OCI-LY3 (cell line): ENCODE measurements around the gene LAPTM5.

ENCODE experiments used
- H2AFZ ChIP-seq: fragments of 200-600, 300-600 bp; shearing (Covaris generic); 2 replicates; pipeline ENCODE4 v1.6.0; 2014; ENCODE audit warnings: antibody characterized with exemption, low read depth, low read length
- H3K27ac ChIP-seq: fragments of 200-600, 300-600 bp; sonication (generic); 2 replicates; pipeline ENCODE4 v1.5.1; 2014; ENCODE audit warnings: mild to moderate bottlenecking, low read length, moderate library complexity, mixed read lengths
- H3K27me3 ChIP-seq: fragments of 200-600, 300-600 bp; sonication (generic); 2 replicates; pipeline ENCODE4 v1.6.1; 2014; ENCODE audit warnings: low read depth, low read length, mixed read lengths
- H3K36me3 ChIP-seq: fragments of 200-600, 300-600 bp; sonication (generic); replicated peaks from 2 replicates; pipeline ENCODE3; 2014; ENCODE audit warnings: low read depth, low read length, mixed read lengths
- H3K4me1 ChIP-seq: fragments of 300-600, 200-600 bp; sonication (generic); 2 replicates; pipeline ENCODE4 v1.6.1; 2014; ENCODE audit warnings: low read length, mixed read lengths
- H3K4me2 ChIP-seq: fragments of 200-600, 300-600 bp; sonication (generic); 2 replicates; pipeline ENCODE4 v1.6.1; 2014; ENCODE audit warnings: low read length, mixed read lengths
- H3K4me3 ChIP-seq: fragments of 300-600, 200-600 bp; sonication (generic); 2 replicates; pipeline ENCODE4 v1.5.1; 2014; ENCODE audit warnings: antibody characterized with exemption, mild to moderate bottlenecking, low read length, moderate library complexity
- H3K79me2 ChIP-seq: fragments of 300-600, 200-600 bp; shearing (Covaris generic); 2 replicates; pipeline ENCODE4 v1.6.1; 2014; ENCODE audit warnings: mild to moderate bottlenecking, low read length, mixed read lengths
- H3K9ac ChIP-seq: fragments of 300-600, 200-600 bp; shearing (Covaris generic); 2 replicates; pipeline ENCODE4 v1.6.0; 2014; ENCODE audit warnings: mild to moderate bottlenecking, low read length, moderate library complexity
- H3K9me3 ChIP-seq: fragments of 200-600, 300-600 bp; shearing (Covaris generic); 2 replicates; pipeline ENCODE4 v1.6.1; 2014; ENCODE audit warnings: low read length, mixed read lengths; ENCODE audit not compliant: insufficient read depth
- H4K20me1 ChIP-seq: fragments of 200-600, 300-600 bp; sonication (generic); 2 replicates; pipeline ENCODE4 v1.6.1; 2016; ENCODE audit warnings: low read length, mixed read lengths; ENCODE audit not compliant: insufficient read depth
- EZH2phosphoT487 ChIP-seq: fragments of 200-600 bp; shearing (Covaris generic); IDR thresholded peaks from 2 replicates; pipeline ENCODE4 v1.6.1; 2018; ENCODE audit warnings: antibody characterized with exemption, mixed run types, low read depth
- TF ChIP-seq, protein P1 (sequence below): fragments of 200-600, 300-600 bp; sonication (generic); IDR thresholded peaks from 2 replicates; pipeline ENCODE4 v1.5.1; 2014; ENCODE audit warnings: antibody characterized with exemption, low read length, low read depth

Gene LAPTM5

GRCh38 chr1:30753118-30753517 lies 4.5 kb downstream of the LAPTM5 start:
- H3K36me3 ChIP-seq, result peaks cover 38% of the 10 kb centered on the region
- peak overlapping the region; percentile 80 for H3K9ac ChIP-seq
- H3K27me3 ChIP-seq, result no peaks in the 10 kb centered on the region
- peaks cover 82% of the 10 kb centered on the region for H3K4me1 ChIP-seq
- peak overlapping the region; percentile 99 for H3K27ac ChIP-seq
- peaks cover 9% of the 10 kb centered on the region for H4K20me1 ChIP-seq
- TF ChIP-seq, protein P1, sequence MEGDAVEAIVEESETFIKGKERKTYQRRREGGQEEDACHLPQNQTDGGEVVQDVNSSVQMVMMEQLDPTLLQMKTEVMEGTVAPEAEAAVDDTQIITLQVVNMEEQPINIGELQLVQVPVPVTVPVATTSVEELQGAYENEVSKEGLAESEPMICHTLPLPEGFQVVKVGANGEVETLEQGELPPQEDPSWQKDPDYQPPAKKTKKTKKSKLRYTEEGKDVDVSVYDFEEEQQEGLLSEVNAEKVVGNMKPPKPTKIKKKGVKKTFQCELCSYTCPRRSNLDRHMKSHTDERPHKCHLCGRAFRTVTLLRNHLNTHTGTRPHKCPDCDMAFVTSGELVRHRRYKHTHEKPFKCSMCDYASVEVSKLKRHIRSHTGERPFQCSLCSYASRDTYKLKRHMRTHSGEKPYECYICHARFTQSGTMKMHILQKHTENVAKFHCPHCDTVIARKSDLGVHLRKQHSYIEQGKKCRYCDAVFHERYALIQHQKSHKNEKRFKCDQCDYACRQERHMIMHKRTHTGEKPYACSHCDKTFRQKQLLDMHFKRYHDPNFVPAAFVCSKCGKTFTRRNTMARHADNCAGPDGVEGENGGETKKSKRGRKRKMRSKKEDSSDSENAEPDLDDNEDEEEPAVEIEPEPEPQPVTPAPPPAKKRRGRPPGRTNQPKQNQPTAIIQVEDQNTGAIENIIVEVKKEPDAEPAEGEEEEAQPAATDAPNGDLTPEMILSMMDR, result no peak
- TF ChIP-seq EZH2phosphoT487, result no peak
- no peaks in the 10 kb centered on the region for H3K9me3 ChIP-seq
- H3K4me2 ChIP-seq, result peak overlapping the region; percentile 100
- H2AFZ ChIP-seq, result no peak overlapping the region
- peaks cover 100% of the 10 kb centered on the region for H3K79me2 ChIP-seq
- peak overlapping the region; percentile 87 for H3K4me3 ChIP-seq

DNA sequence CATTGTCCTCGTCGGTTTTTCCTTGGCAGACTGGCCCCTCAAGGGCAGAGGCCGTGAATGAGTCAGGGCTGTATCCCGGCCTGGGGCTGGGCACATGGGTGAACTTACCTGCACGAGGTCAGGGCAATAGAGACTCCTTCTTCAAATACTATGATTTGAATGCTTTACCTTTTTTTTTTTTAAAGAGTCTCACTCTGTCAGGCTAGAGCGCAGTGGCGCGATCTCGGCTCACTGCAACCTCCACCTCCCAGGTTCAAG lies 5.0 kb downstream of the LAPTM5 start:
- H3K9ac ChIP-seq, result peak overlapping the region; percentile 80
- H3K36me3 ChIP-seq, result peaks cover 43% of the 10 kb centered on the region
- peaks cover 100% of the 10 kb centered on the region for H3K79me2 ChIP-seq
- H3K9me3 ChIP-seq, result no peaks in the 10 kb centered on the region
- peak overlapping the region; percentile 99 for H3K27ac ChIP-seq
- peaks cover 83% of the 10 kb centered on the region for H3K4me1 ChIP-seq
- H3K27me3 ChIP-seq, result no peaks in the 10 kb centered on the region
- H3K4me2 ChIP-seq, result peak overlapping the region; percentile 100
- TF ChIP-seq, protein P1, result no peak
- H3K4me3 ChIP-seq, result peak overlapping the region; percentile 87
- H4K20me1 ChIP-seq, result peaks cover 15% of the 10 kb centered on the region
- H2AFZ ChIP-seq, result no peak overlapping the region

GRCh38 chr1:30751830-30752650 lies 5.5 kb downstream of the LAPTM5 start:
- peaks cover 49% of the 10 kb centered on the region for H3K36me3 ChIP-seq
- no peak overlapping the region for H2AFZ ChIP-seq
- peak overlapping the region; percentile 100 for H3K4me2 ChIP-seq
- H3K9me3 ChIP-seq, result no peaks in the 10 kb centered on the region
- H3K4me3 ChIP-seq, result peak overlapping the region; percentile 87
- no peaks in the 10 kb centered on the region for H3K27me3 ChIP-seq
- peaks cover 100% of the 10 kb centered on the region for H3K79me2 ChIP-seq
- TF ChIP-seq, protein P1, result no peak
- no peak for TF ChIP-seq EZH2phosphoT487
- peaks cover 89% of the 10 kb centered on the region for H3K4me1 ChIP-seq
- peak overlapping the region; percentile 80 for H3K9ac ChIP-seq
- H4K20me1 ChIP-seq, result peaks cover 20% of the 10 kb centered on the region
- peak overlapping the region; percentile 99 for H3K27ac ChIP-seq

- H3K4me3 ChIP-seq, result peak overlapping the region; percentile 87
- peaks cover 100% of the 10 kb centered on the region for H3K79me2 ChIP-seq
- peak overlapping the region; percentile 99 for H3K27ac ChIP-seq
Observed at GRCh38 chr1:30750731-30751291, 6.8 kb downstream of the LAPTM5 start.

More at GRCh38 chr1:30750731-30751291, 6.8 kb downstream of the LAPTM5 start:
- Histone ChIP-seq H3K27me3 (no peaks in the 10 kb centered on the region), H3K9me3 (no peaks in the 10 kb centered on the region), H4K20me1 (peaks cover 26% of the 10 kb centered on the region), H3K4me1 (peaks cover 97% of the 10 kb centered on the region), H3K9ac (peak overlapping the region; percentile 80), H3K4me2 (peak overlapping the region; percentile 100), H2AFZ (no peak overlapping the region), H3K36me3 (peaks cover 54% of the 10 kb centered on the region)
- TF ChIP-seq, protein P1, result no peak
- TF ChIP-seq EZH2phosphoT487, result no peak
